ENCODE measurements around the gene SETD3. TPM values are rescaled to one million over a fixed set of nuclear protein-coding genes. Genes with fewer than 3 reads are reported as not detected.
A peak's percentile ranks its signal among the peaks of the same experiment; 100 is the strongest.

Gene SETD3
- total RNA-seq, 4 donors from 2014 or later: 135 to 170 (median 148) TPM

DNA sequence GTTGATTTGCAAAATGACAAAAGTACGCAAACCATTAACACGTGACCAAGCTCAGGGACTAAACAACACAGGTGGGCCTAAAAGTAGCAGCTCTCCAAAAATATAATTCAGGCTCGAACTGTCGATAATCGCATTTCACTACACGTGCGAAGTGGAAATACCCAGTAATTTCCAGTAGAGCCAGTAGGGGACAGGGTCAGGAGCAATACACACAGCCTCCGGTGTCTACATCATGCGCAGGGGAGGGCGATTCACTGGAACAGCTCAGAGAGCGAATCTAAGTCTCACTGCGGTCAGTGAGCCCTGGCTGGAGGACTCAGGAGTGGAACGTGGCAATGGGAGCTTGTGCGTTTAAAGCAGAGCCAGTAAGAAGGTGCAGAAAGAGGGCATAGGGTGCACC lies 40.4 kb downstream of the SETD3 start:
- no peak overlapping the region for H3K4me3 ChIP-seq
- H3K4me1 ChIP-seq: peaks cover 0 to 21% (median 19%) of the 10 kb centered on the region in 4 donors
- peaks cover 5 to 75% (median 38%) of the 10 kb centered on the region in 4 donors for H3K36me3 ChIP-seq
- no peaks in the 10 kb centered on the region for H3K27me3 ChIP-seq
- no peaks in the 10 kb centered on the region for H3K9me3 ChIP-seq
- H3K27ac ChIP-seq (replicated peaks in 1 of 4): no peak overlapping the region
- 96% methylated on average over 14 of the region's 14 CpGs for WGBS
- TF ChIP-seq POLR2AphosphoS5 (IDR thresholded peaks at IDR 0.05): no peak
- no peak for TF ChIP-seq POLR2A (IDR thresholded peaks at IDR 0.05; ENCODE audit: low read depth)
- TF ChIP-seq EP300 (IDR thresholded peaks at IDR 0.05): no peak
- no peak for TF ChIP-seq CTCF (IDR thresholded peaks at IDR 0.05)
- intact Hi-C loops (cut with DNase I): no loop called here
- no peak for DNase-seq (ENCODE audit: extremely low spot score)

DNA sequence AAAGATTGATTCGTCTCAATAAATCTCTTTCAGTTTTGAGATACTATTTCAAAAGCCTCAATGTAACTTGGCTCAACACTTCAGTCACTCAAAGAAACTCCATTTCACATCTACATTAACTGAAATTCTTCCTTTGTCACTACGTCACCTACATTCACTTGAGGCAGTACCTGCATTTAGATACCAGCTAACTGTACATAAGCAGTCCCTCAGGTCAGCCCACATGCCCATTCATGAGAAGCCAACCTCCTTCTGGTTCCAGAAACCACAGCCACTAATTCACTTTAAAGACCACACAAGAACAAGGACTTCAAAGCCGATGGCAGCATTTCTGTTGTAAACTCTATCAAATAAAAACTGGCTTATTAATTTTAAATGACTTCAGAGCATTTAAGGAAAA lies 43.0 kb downstream of the SETD3 start:
- DNase-seq (ENCODE audit: extremely low spot score): no peak
- no peak overlapping the region for H3K27ac ChIP-seq (replicated peaks in 1 of 4)
- intact Hi-C loops (cut with DNase I): no loop called here
- H3K9me3 ChIP-seq: no peaks in the 10 kb centered on the region
- WGBS: 99% methylated on average over 3 of the region's 3 CpGs
- no peaks in the 10 kb centered on the region for H3K27me3 ChIP-seq
- H3K36me3 ChIP-seq: peaks cover 3 to 73% (median 37%) of the 10 kb centered on the region in 4 donors
- peaks cover 0 to 25% (median 23%) of the 10 kb centered on the region in 4 donors for H3K4me1 ChIP-seq
- no peak overlapping the region for H3K4me3 ChIP-seq
- TF ChIP-seq POLR2AphosphoS5 (IDR thresholded peaks at IDR 0.05) (no peak), POLR2A (IDR thresholded peaks at IDR 0.05; ENCODE audit: low read depth) (no peak), EP300 (IDR thresholded peaks at IDR 0.05) (no peak), CTCF (IDR thresholded peaks at IDR 0.05) (no peak)

GRCh38 chr14:99436247-99437180 lies 44.1 kb downstream of the SETD3 start:
- H3K27me3 ChIP-seq: no peaks in the 10 kb centered on the region
- DNase-seq (ENCODE audit: extremely low spot score): no peak
- H3K4me1 ChIP-seq: peaks cover 0 to 29% (median 28%) of the 10 kb centered on the region in 4 donors
- TF ChIP-seq POLR2A (IDR thresholded peaks at IDR 0.05; ENCODE audit: low read depth) (no peak), POLR2AphosphoS5 (IDR thresholded peaks at IDR 0.05) (no peak), EP300 (IDR thresholded peaks at IDR 0.05) (no peak), CTCF (IDR thresholded peaks at IDR 0.05) (no peak)
- 66% methylated on average over 14 of the region's 14 CpGs for WGBS
- H3K27ac ChIP-seq (replicated peaks in 1 of 4): peak overlapping the region in 3 of 4 donors; percentile 41 to 48 (median 48)
- H3K4me3 ChIP-seq: no peak overlapping the region
- intact Hi-C loops (cut with DNase I): no loop called here
- H3K9me3 ChIP-seq: no peaks in the 10 kb centered on the region
- peaks cover 0 to 67% (median 35%) of the 10 kb centered on the region in 4 donors for H3K36me3 ChIP-seq

- Histone ChIP-seq H3K27ac (replicated peaks in 1 of 4) (peak overlapping the region in 1 of 4 donors; percentile 7), H3K4me1 (peaks cover 9 to 41% (median 39%) of the 10 kb centered on the region in 4 donors), H3K9me3 (no peaks in the 10 kb centered on the region), H3K36me3 (peaks cover 0 to 56% (median 31%) of the 10 kb centered on the region in 4 donors), H3K4me3 (no peak overlapping the region), H3K27me3 (no peaks in the 10 kb centered on the region)
- intact Hi-C loops (cut with DNase I): no loop called here
- no peak for DNase-seq (ENCODE audit: extremely low spot score)
- TF ChIP-seq CTCF (IDR thresholded peaks at IDR 0.05) (no peak), POLR2AphosphoS5 (IDR thresholded peaks at IDR 0.05) (no peak), EP300 (IDR thresholded peaks at IDR 0.05) (no peak), POLR2A (IDR thresholded peaks at IDR 0.05; ENCODE audit: low read depth) (no peak)
- 47% methylated on average over 4 of the region's 4 CpGs for WGBS
Observed at GRCh38 chr14:99435327-99435726, 45.3 kb downstream of the SETD3 start.
